ENCODE results near the gene PCBD1. TPM values are rescaled to one million over a fixed set of nuclear protein-coding genes. Genes with fewer than 3 reads are reported as not detected.

The PCBD1 gene
- total and polyA plus RNA-seq, 2 donors (not counting 1 experiment from before 2014, with no cell fraction given), result 6.7 to 14.1 TPM

- 87% methylated on average over 9 of the region's 10 CpGs for WGBS (ENCODE audit: insufficient coverage)
- no peaks in the 10 kb centered on the region for H3K9me3 ChIP-seq (ENCODE audit: control extremely low read depth in 1 of 3, control insufficient read depth in 2 of 3, insufficient read depth in 1 of 3, low read length in 2 of 3)
- no peak for DNase-seq
- H2AFZ ChIP-seq (ENCODE audit: insufficient read depth, low read depth, low read length, poor library complexity, severe bottlenecking), result no peak overlapping the region
- CTCF ChIA-PET, result no interaction called here
- Mint-ChIP-seq H3K27me3 (peaks cover 3% of the 10 kb centered on the region), H3K4me1 (no peaks in the 10 kb centered on the region), H3K9me3 (ENCODE audit: insufficient read depth) (no peaks in the 10 kb centered on the region), H3K27ac (no peak overlapping the region), H3K4me3 (no peak overlapping the region)
- H3K27me3 ChIP-seq (replicated peaks in 1 of 4; ENCODE audit: control extremely low read depth in 1 of 4, control insufficient read depth in 3 of 4, insufficient read depth in 4 of 4, low read length in 3 of 4), result peaks cover 0 to 2% (median 0%) of the 10 kb centered on the region in 4 experiments
- ATAC-seq (ENCODE audit: low read depth), result no peak
- no peak overlapping the region for H3K27ac ChIP-seq (ENCODE audit: low read length in 2 of 2)
- no peaks in the 10 kb centered on the region for H4K20me1 ChIP-seq (ENCODE audit: control insufficient read depth, insufficient read depth, low read length, poor library complexity, severe bottlenecking)
- H3K4me3 ChIP-seq (ENCODE audit: control extremely low read depth in 1 of 5, extremely low read depth in 1 of 5, insufficient read depth in 1 of 5, low read depth in 2 of 5, low read length in 4 of 5), result no peak overlapping the region
- no peak for TF ChIP-seq CTCF (IDR thresholded peaks at IDR 0.05)
- TF ChIP-seq EZH2 (IDR thresholded peaks at IDR 0.05; ENCODE audit: borderline replicate concordance, insufficient read depth, low read depth, low read length, poor library complexity, severe bottlenecking), result no peak
- intact Hi-C loops (cut with micrococcal nuclease), result no loop called here
- H3K36me3 ChIP-seq (replicated peaks in 1 of 2; ENCODE audit: control extremely low read depth in 1 of 2, control insufficient read depth in 1 of 2, extremely low read depth in 1 of 2, insufficient read depth in 2 of 2, low read length in 1 of 2), result no peaks in the 10 kb centered on the region
- POLR2A ChIA-PET, result no interaction called here
- H3K79me2 ChIP-seq (ENCODE audit: control insufficient read depth, insufficient read depth, low read length), result no peaks in the 10 kb centered on the region
- no peak overlapping the region for H3K9ac ChIP-seq (ENCODE audit: low read length)
- H3K4me2 ChIP-seq (replicated peaks; ENCODE audit: low read depth, low read length, poor library complexity, severe bottlenecking), result no peak overlapping the region
- no peaks in the 10 kb centered on the region for H3K4me1 ChIP-seq (ENCODE audit: control insufficient read depth in 2 of 2, insufficient read depth in 2 of 2, low read length in 2 of 2)
These were observed 47.3 kb upstream of the PCBD1 start for GRCh38 chr10:70935631-70936030.

- Histone ChIP-seq H2AFZ (ENCODE audit: insufficient read depth, low read depth, low read length, poor library complexity, severe bottlenecking) (no peak overlapping the region), H3K9me3 (ENCODE audit: control extremely low read depth in 1 of 3, control insufficient read depth in 2 of 3, insufficient read depth in 1 of 3, low read length in 2 of 3) (no peaks in the 10 kb centered on the region), H3K4me1 (ENCODE audit: control insufficient read depth in 2 of 2, insufficient read depth in 2 of 2, low read length in 2 of 2) (no peaks in the 10 kb centered on the region), H3K4me3 (ENCODE audit: control extremely low read depth in 1 of 5, extremely low read depth in 1 of 5, insufficient read depth in 1 of 5, low read depth in 2 of 5, low read length in 4 of 5) (no peak overlapping the region), H3K27me3 (replicated peaks in 1 of 4; ENCODE audit: control extremely low read depth in 1 of 4, control insufficient read depth in 3 of 4, insufficient read depth in 4 of 4, low read length in 3 of 4) (peaks cover 0 to 2% (median 0%) of the 10 kb centered on the region in 4 experiments), H3K27ac (ENCODE audit: low read length in 2 of 2) (no peak overlapping the region), H3K4me2 (replicated peaks; ENCODE audit: low read depth, low read length, poor library complexity, severe bottlenecking) (no peak overlapping the region), H3K36me3 (replicated peaks in 1 of 2; ENCODE audit: control extremely low read depth in 1 of 2, control insufficient read depth in 1 of 2, extremely low read depth in 1 of 2, insufficient read depth in 2 of 2, low read length in 1 of 2) (no peaks in the 10 kb centered on the region), H3K79me2 (ENCODE audit: control insufficient read depth, insufficient read depth, low read length) (no peaks in the 10 kb centered on the region), H3K9ac (ENCODE audit: low read length) (no peak overlapping the region), H4K20me1 (ENCODE audit: control insufficient read depth, insufficient read depth, low read length, poor library complexity, severe bottlenecking) (no peaks in the 10 kb centered on the region)
- no peaks in the 10 kb centered on the region for H3K27me3 Mint-ChIP-seq
- no peaks in the 10 kb centered on the region for H3K4me1 Mint-ChIP-seq
- no peak overlapping the region for H3K4me3 Mint-ChIP-seq
- 91% methylated on average over 10 of the region's 11 CpGs for WGBS (ENCODE audit: insufficient coverage)
- H3K27ac Mint-ChIP-seq, result no peak overlapping the region
- CTCF ChIA-PET, result no interaction called here
- ATAC-seq (ENCODE audit: low read depth) (no peak), DNase-seq (no peak)
- POLR2A ChIA-PET, result no interaction called here
- no peak for TF ChIP-seq EZH2 (IDR thresholded peaks at IDR 0.05; ENCODE audit: borderline replicate concordance, insufficient read depth, low read depth, low read length, poor library complexity, severe bottlenecking)
- TF ChIP-seq CTCF (IDR thresholded peaks at IDR 0.05), result no peak
- H3K9me3 Mint-ChIP-seq (ENCODE audit: insufficient read depth), result no peaks in the 10 kb centered on the region
- intact Hi-C loops (cut with micrococcal nuclease), result no loop called here
These were observed 46.8 kb upstream of the PCBD1 start for GRCh38 chr10:70935125-70935625.
